ENCODE results near the gene EXOC4.

DNA sequence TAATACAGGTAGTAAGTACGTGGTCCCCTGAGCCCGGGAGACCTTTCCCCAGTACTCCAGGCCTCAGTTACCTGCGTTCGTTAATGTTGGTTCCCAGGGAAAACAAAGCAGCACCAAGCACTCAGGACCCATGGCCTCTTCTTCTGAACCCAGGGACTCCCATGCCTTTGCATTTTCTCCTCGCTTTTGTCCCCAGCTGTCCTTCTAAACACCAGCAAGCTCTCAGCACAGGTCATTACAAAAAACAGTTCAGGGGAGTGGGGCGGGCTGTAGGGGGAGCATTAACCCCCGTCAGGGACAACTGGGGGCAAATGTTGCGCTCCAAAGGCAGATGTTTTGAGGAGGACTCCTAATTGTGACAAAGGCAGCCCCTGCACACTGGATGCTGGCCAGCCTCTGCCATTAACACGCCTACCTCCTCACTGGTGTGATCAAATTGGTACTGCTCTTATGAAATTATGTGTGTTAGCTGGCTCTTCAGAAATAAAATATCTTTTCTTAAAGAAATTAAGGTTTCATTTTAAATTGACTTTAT, 793.8 kb downstream of the EXOC4 start:
- TF ChIP-seq, protein P1, sequence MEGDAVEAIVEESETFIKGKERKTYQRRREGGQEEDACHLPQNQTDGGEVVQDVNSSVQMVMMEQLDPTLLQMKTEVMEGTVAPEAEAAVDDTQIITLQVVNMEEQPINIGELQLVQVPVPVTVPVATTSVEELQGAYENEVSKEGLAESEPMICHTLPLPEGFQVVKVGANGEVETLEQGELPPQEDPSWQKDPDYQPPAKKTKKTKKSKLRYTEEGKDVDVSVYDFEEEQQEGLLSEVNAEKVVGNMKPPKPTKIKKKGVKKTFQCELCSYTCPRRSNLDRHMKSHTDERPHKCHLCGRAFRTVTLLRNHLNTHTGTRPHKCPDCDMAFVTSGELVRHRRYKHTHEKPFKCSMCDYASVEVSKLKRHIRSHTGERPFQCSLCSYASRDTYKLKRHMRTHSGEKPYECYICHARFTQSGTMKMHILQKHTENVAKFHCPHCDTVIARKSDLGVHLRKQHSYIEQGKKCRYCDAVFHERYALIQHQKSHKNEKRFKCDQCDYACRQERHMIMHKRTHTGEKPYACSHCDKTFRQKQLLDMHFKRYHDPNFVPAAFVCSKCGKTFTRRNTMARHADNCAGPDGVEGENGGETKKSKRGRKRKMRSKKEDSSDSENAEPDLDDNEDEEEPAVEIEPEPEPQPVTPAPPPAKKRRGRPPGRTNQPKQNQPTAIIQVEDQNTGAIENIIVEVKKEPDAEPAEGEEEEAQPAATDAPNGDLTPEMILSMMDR (IDR thresholded peaks at IDR 0.05) = no peak
- TF ChIP-seq POLR2AphosphoS5 (IDR thresholded peaks at IDR 0.05) (no peak), POLR2A (IDR thresholded peaks at IDR 0.05; ENCODE audit: low read depth) (no peak)
